Breast epithelium (tissue), 4 donors: ENCODE data around the gene GPR61. TPM values are rescaled to one million over a fixed set of nuclear protein-coding genes. Genes with fewer than 3 reads are reported as not detected.

Experiments used
- DNase-seq, 2 donors: peaks; one replicate each; pipeline ENCODE4 v3.0.0-alpha.2; 2019; ENCODE audit warnings: low spot score in 2 of 2
- H3K27ac ChIP-seq, 2 donors: fragments of 200-600 bp; sonication (generic) in 1 of 2; one replicate each; pipeline ENCODE4 v1.5.1; 2016 to 2019; ENCODE audit warnings: mild to moderate bottlenecking in 1 of 2
- H3K27me3 ChIP-seq, 2 donors: fragments of 200-600 bp; sonication (generic) in 1 of 2; one replicate each; pipeline versions ENCODE4 v1.5.1 to v1.6.0; 2017 to 2019; ENCODE audit warnings: control low read depth in 1 of 2, mild to moderate bottlenecking in 1 of 2
- H3K36me3 ChIP-seq: fragments of 200-600 bp; one replicate; pipeline ENCODE4 v1.5.1; 2019
- H3K4me1 ChIP-seq, 2 donors: fragments of 200-600 bp; sonication (generic); one replicate each; pipeline ENCODE4 v1.5.1; 2016 to 2019; ENCODE audit warnings: control low read depth in 1 of 2
- H3K4me3 ChIP-seq, 3 donors: fragments of 200-600 bp; sonication (generic); 1 replicate in 2 of 3; 2 replicates in 1 of 3; pipeline ENCODE4 v1.5.1; 2016 to 2019; ENCODE audit warnings: mild to moderate bottlenecking in 3 of 3, moderate library complexity in 2 of 3
- H3K9me3 ChIP-seq, 2 donors: fragments of 200-600 bp; sonication (generic) in 1 of 2; one replicate each; pipeline ENCODE4 v1.5.1; 2016 to 2019; ENCODE audit warnings: control low read depth in 1 of 2
- CTCF ChIP-seq, 3 donors: fragments of 450-650 bp; IDR thresholded peaks; one replicate each; pipeline ENCODE4 v1.5.1; 2016 to 2017; ENCODE audit warnings: antibody characterized with exemption in 3 of 3, mild to moderate bottlenecking in 3 of 3, moderate library complexity in 3 of 3
- POLR2A ChIP-seq: fragments of 450-650 bp; IDR thresholded peaks from one replicate; pipeline ENCODE4 v1.6.1; 2016; ENCODE audit warnings: antibody characterized with exemption, mild to moderate bottlenecking, moderate library complexity
- POLR2AphosphoS5 ChIP-seq, 3 donors: sonication (generic); formaldehyde crosslinking; IDR thresholded peaks; one replicate each; pipeline ENCODE4 v1.6.1; 2017; ENCODE audit warnings: antibody characterized with exemption in 3 of 3
- intact Hi-C: fragments of 100-400 bp; cut with DNase I; formaldehyde crosslinking; loops from one replicate; pipeline ENCODE4 v1.15.1; 2023; ENCODE audit warnings: low total_unique reads
- total RNA-seq, 3 donors: library from RNA; depleted of rRNA; stranded (reverse); fragments of >200 nt; gene quantifications; one replicate each; pipeline ENCODE4 v1.1.0, GENCODE V29; 2016

GPR61 gene, protein sequence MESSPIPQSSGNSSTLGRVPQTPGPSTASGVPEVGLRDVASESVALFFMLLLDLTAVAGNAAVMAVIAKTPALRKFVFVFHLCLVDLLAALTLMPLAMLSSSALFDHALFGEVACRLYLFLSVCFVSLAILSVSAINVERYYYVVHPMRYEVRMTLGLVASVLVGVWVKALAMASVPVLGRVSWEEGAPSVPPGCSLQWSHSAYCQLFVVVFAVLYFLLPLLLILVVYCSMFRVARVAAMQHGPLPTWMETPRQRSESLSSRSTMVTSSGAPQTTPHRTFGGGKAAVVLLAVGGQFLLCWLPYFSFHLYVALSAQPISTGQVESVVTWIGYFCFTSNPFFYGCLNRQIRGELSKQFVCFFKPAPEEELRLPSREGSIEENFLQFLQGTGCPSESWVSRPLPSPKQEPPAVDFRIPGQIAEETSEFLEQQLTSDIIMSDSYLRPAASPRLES
- not detected for total RNA-seq

- H3K4me3 ChIP-seq, result no peak within 1 kb of the TSS
- H3K36me3 ChIP-seq, result no peaks in the 10 kb centered on the region
- no peaks in the 10 kb centered on the region for H3K9me3 ChIP-seq
- H3K27me3 ChIP-seq, result no peaks in the 10 kb centered on the region
- H3K27ac ChIP-seq, result no peak within 1 kb of the TSS
- no peak for DNase-seq
- TF ChIP-seq POLR2AphosphoS5 (IDR thresholded peaks at IDR 0.05) (no peak), POLR2A (no peak), CTCF (IDR thresholded peaks at IDR 0.05) (no peak)
- H3K4me1 ChIP-seq, result no peaks in the 10 kb centered on the region
- intact Hi-C loops, result loop anchor here (10.0 kb wide), 1 partner anchor 225 kb away; the partner anchor contains the start of gene EPS8L3
Measured at GRCh38 chr1:109539676-109540075, at the start of gene GPR61. Gene GPR61, plus strand, starts transcription at chr1:109539872. Its CDS starts 3,151 bp downstream, at chr1:109543023.

DNA sequence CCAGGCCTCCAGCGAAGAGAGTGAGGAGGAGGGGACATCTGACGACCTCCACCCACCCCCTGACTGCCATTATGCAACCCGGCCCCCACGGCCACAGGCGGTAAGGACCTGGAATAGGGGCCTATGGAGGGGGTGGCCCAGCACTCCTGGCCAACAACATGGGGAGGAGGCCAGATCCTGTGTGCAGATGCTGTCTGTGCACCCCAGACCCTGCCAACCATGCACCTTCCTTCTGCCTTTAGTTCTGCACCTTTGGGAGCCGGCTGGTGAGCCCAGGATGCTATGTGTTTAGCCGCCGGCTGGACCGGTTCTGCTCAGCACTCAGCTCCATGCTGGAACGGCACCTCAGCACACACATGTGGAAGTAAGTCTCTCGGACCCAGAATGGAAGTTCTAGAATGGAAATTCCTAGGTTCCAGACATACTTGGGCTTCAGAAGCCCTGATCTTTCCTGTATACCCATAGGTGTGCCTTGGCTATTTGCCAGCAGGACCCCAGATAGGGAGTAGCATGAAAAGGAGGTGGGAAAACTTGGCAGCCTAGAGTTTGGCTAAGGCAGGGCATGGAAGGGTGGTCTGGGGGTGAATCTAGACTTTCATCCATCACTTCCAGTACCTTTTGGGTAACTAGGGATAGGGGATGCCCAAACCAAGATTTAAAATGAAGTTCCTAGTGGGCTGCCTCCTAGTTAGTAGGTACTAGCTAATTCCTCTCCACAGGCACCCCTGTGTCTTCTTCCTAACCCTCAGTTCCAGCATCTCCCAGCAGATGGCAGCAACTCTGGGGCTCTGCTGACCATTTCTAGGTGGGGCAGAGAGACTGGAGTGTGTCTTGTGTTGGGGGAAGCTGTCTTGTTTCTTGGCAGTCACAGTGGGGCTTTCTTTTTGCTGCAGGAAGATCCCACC, 49.4 kb upstream of the GPR61 start:
- peak in 1 of 2 donors; percentile 50 for DNase-seq
- Histone ChIP-seq H3K36me3 (peaks cover 5% of the 10 kb centered on the region), H3K4me3 (no peak overlapping the region), H3K4me1 (no peaks in the 10 kb centered on the region), H3K9me3 (no peaks in the 10 kb centered on the region), H3K27me3 (no peaks in the 10 kb centered on the region), H3K27ac (no peak overlapping the region)
- no peak for TF ChIP-seq POLR2A
- peak in 2 of 3 donors; percentile 58 to 62 for TF ChIP-seq CTCF (IDR thresholded peaks at IDR 0.05)
- intact Hi-C loops, result loop anchor here (5.0 kb wide), 1 partner anchor 42 kb away; no protein-coding TSS in a partner anchor

GRCh38 chr1:109490934-109491302, 48.8 kb upstream of the GPR61 start:
- Histone ChIP-seq H3K27me3 (no peaks in the 10 kb centered on the region), H3K9me3 (no peaks in the 10 kb centered on the region), H3K27ac (no peak overlapping the region), H3K4me1 (no peaks in the 10 kb centered on the region), H3K36me3 (peaks cover 5% of the 10 kb centered on the region), H3K4me3 (no peak overlapping the region)
- TF ChIP-seq POLR2A, result no peak
- no peak for TF ChIP-seq POLR2AphosphoS5 (IDR thresholded peaks at IDR 0.05)
- TF ChIP-seq CTCF (IDR thresholded peaks at IDR 0.05), result no peak
- intact Hi-C loops, result loop anchor here (5.0 kb wide), 1 partner anchor 41 kb away; no protein-coding TSS in a partner anchor
- no peak for DNase-seq

GRCh38 chr1:109491372-109491771, 48.3 kb upstream of the GPR61 start:
- Histone ChIP-seq H3K27me3 (no peaks in the 10 kb centered on the region), H3K4me3 (no peak overlapping the region), H3K36me3 (peaks cover 5% of the 10 kb centered on the region), H3K9me3 (no peaks in the 10 kb centered on the region), H3K4me1 (no peaks in the 10 kb centered on the region), H3K27ac (no peak overlapping the region)
- intact Hi-C loops, result loop anchor here (5.0 kb wide), 1 partner anchor 41 kb away; no protein-coding TSS in a partner anchor
- TF ChIP-seq POLR2AphosphoS5 (IDR thresholded peaks at IDR 0.05), result no peak
- no peak for TF ChIP-seq CTCF (IDR thresholded peaks at IDR 0.05)
- TF ChIP-seq POLR2A, result no peak
- DNase-seq, result no peak
